ENCODE data around the gene SUMO3. TPM values are rescaled to one million over a fixed set of nuclear protein-coding genes. Genes with fewer than 3 reads are reported as not detected.

SUMO3 gene
- total RNA-seq, 2 donors from 2014 or later = 59.7 to 74.1 TPM

- no peaks in the 10 kb centered on the region for H3K9me3 ChIP-seq
- DNase-seq (ENCODE audit: low spot score) = no peak
- no peak overlapping the region for H3K4me3 ChIP-seq
- no peaks in the 10 kb centered on the region for H3K36me3 ChIP-seq
- no peaks in the 10 kb centered on the region for H3K4me1 ChIP-seq
- TF ChIP-seq CTCF (IDR thresholded peaks at IDR 0.05) = no peak
- H3K27ac ChIP-seq = no peak overlapping the region
- H3K27me3 ChIP-seq = no peaks in the 10 kb centered on the region
These were observed 54.2 kb downstream of the SUMO3 start for GRCh38 chr21:44763451-44764318.

GRCh38 chr21:44763050-44763378, 54.8 kb downstream of the SUMO3 start:
- no peaks in the 10 kb centered on the region for H3K36me3 ChIP-seq
- H3K27me3 ChIP-seq = no peaks in the 10 kb centered on the region
- H3K9me3 ChIP-seq = no peaks in the 10 kb centered on the region
- no peak overlapping the region for H3K27ac ChIP-seq
- no peak for TF ChIP-seq CTCF (IDR thresholded peaks at IDR 0.05)
- H3K4me1 ChIP-seq = no peaks in the 10 kb centered on the region
- DNase-seq (ENCODE audit: low spot score) = no peak
- H3K4me3 ChIP-seq = no peak overlapping the region

- H3K27me3 ChIP-seq = no peaks in the 10 kb centered on the region
- no peaks in the 10 kb centered on the region for H3K36me3 ChIP-seq
- no peak for TF ChIP-seq CTCF (IDR thresholded peaks at IDR 0.05)
- H3K9me3 ChIP-seq = no peaks in the 10 kb centered on the region
- DNase-seq (ENCODE audit: low spot score) = no peak
- no peak overlapping the region for H3K4me3 ChIP-seq
- no peak overlapping the region for H3K27ac ChIP-seq
- H3K4me1 ChIP-seq = no peaks in the 10 kb centered on the region
These were observed 55.4 kb downstream of the SUMO3 start for GRCh38 chr21:44762221-44763049.

GRCh38 chr21:44761747-44762208, 56.1 kb downstream of the SUMO3 start:
- no peaks in the 10 kb centered on the region for H3K4me1 ChIP-seq
- no peaks in the 10 kb centered on the region for H3K9me3 ChIP-seq
- H3K27me3 ChIP-seq = no peaks in the 10 kb centered on the region
- H3K36me3 ChIP-seq = no peaks in the 10 kb centered on the region
- no peak overlapping the region for H3K27ac ChIP-seq
- no peak for TF ChIP-seq CTCF (IDR thresholded peaks at IDR 0.05)
- no peak overlapping the region for H3K4me3 ChIP-seq
- DNase-seq (ENCODE audit: low spot score) = no peak

- H3K4me3 ChIP-seq = no peak overlapping the region
- no peak overlapping the region for H3K27ac ChIP-seq
- no peaks in the 10 kb centered on the region for H3K4me1 ChIP-seq
- DNase-seq (ENCODE audit: low spot score) = no peak
- no peak for TF ChIP-seq CTCF (IDR thresholded peaks at IDR 0.05)
- H3K9me3 ChIP-seq = no peaks in the 10 kb centered on the region
- no peaks in the 10 kb centered on the region for H3K27me3 ChIP-seq
- no peaks in the 10 kb centered on the region for H3K36me3 ChIP-seq
These were observed 56.7 kb downstream of the SUMO3 start for GRCh38 chr21:44761011-44761729.
